Measurements from ENCODE around the gene TRHDE.

DNA sequence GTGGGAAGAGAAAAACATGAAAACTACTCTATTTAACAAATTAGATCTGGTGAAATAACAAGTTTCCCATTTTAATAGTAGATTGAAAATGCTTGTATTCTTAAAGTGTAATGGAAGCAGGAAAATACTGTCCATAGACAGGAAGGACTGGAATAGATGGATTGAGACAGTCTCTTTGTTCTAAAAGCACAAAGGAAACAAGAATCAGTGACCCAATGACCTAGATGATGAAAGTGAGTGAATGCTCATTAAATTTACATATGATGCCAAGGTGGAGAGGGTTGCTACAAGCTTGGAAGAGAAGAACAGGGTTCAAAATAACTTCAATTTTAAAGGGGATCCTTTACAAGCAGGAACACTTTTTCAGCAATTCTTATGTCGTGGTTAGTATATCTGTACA, 233.1 kb downstream of the TRHDE start:
- TF ChIP-seq, protein P1, sequence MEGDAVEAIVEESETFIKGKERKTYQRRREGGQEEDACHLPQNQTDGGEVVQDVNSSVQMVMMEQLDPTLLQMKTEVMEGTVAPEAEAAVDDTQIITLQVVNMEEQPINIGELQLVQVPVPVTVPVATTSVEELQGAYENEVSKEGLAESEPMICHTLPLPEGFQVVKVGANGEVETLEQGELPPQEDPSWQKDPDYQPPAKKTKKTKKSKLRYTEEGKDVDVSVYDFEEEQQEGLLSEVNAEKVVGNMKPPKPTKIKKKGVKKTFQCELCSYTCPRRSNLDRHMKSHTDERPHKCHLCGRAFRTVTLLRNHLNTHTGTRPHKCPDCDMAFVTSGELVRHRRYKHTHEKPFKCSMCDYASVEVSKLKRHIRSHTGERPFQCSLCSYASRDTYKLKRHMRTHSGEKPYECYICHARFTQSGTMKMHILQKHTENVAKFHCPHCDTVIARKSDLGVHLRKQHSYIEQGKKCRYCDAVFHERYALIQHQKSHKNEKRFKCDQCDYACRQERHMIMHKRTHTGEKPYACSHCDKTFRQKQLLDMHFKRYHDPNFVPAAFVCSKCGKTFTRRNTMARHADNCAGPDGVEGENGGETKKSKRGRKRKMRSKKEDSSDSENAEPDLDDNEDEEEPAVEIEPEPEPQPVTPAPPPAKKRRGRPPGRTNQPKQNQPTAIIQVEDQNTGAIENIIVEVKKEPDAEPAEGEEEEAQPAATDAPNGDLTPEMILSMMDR (IDR thresholded peaks at IDR 0.05): no peak
- no peak for TF ChIP-seq POLR2A (IDR thresholded peaks at IDR 0.05)

Data from lower leg skin (tissue), 3 donors.